GM19468 (cell line): ENCODE measurements around the gene FUNDC1.
"Not testable (repeated sequence)": the region's sequence is repeated elsewhere in the genome, so short reads cannot be mapped to it uniquely, and the experiment has no call there.

Experiments
- ATAC-seq: cut with Tn5 transposase; IDR thresholded peaks from one replicate; pipeline ENCODE4 v1.9.1; 2021; ENCODE audit warnings: mild to moderate bottlenecking, moderate library complexity, moderate number of reproducible peaks; ENCODE audit not compliant: unreplicated experiment; ENCODE audit errors: extremely low read depth

Gene FUNDC1, protein sequence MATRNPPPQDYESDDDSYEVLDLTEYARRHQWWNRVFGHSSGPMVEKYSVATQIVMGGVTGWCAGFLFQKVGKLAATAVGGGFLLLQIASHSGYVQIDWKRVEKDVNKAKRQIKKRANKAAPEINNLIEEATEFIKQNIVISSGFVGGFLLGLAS

DNA sequence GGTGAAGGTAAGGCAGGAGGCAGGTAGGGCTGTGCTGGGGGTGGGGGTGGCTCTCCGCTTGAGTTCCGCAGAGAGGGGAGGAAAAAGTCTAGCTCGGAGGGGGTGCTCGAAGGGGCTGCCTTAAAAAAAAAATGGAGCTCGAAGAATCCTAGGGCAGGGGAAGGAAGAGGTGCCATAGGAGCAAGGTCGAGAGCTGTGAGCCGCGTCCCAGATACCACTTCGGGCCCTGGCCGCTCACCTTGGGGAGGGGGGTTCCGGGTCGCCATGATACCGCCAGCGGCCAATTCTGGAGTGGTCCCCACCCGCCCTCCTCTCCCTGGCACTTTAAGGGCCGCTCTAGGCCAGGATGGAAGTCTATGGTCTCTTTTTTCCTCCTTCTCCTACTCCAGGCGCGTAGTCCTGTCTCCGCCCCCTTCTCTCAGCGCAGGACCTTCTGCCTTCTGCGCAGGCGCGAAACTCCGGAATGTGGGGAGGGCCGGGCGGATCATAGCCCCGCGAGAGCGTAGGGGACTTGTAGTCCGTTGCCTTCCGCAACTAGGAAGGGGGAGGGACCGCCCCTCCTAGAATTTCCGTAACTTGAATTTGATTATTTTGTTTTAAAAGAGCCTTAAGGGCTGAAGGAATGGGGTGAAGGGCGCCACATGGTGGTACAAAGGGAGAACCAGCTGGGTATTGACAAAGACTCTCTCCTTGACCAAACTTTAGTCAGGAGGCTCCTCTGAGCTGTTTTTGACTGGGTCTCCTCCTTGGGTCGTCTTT lies at the start of gene FUNDC1:
TSS of gene FUNDC1 (minus strand) at position 293 of the 759 bp plus-strand sequence. CDS start at position 266, 27 bp downstream.
- ATAC-seq, result peak; percentile 88

DNA sequence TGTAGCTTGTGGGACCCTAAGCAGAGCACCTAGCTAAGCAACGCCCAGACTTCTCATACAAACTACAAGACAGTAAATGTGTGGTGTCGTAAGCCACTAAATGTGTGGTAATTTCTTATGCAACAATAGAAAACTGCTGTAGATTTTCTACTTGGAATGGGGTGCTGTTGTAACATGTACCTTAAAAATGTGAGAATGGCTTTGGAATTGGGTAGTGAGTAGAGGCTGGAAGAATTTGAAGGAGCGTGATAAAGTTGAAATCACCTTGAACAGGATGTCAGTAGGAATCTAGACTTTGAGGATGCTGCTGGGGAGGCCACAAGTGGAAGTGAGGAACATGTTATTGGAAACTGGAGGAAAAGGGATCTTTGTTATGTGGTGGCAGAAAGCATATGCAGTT lies 43.2 kb upstream of the FUNDC1 start:
- ATAC-seq, result no peak

DNA sequence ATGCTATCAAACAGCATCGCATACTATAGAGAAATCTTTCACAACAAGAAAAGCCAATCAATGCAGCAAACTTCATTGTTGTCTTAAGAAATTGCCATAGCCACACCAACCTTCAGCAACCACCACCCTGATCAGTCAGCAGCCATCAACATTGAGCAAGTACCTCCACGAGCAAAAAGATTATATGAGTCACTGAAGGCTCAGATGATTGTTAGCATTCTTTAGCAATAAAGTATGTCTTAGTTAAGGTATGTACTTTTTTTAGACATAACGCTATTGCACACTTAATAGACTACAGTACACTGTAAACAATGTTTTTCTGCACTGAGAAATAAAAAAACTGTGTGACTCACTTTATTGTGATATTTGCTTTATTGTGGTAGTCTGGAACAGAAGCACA lies 37.8 kb upstream of the FUNDC1 start:
- no peak for ATAC-seq

DNA sequence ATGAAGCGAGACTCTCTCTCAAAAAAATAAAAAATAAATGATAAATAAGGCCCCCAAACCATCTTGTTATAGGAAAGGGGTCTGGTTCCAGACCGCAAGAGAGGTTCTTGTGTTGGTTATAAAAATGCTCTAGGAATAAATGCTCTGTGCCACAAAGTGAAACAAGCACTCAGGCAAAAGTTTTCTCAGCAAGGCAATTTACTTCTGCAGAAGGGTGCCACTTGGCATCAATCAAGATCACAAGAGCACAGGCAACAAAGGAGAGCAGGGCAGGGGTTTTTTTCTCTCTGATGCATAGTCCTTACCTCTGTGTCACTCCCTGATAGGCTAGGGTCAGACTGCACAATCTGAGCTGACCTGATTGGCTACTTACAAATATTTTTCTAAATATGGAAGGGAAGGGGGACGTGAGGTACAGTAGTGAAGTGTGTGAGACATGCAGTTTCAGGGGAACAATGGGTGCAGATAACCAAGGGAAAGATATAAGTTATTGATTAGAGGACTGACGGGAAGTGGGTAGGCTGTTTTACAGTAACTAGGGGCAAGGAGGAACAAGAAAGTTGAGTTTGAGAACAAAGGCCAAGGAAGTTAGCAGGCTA lies 29.8 kb upstream of the FUNDC1 start:
- no peak for ATAC-seq

DNA sequence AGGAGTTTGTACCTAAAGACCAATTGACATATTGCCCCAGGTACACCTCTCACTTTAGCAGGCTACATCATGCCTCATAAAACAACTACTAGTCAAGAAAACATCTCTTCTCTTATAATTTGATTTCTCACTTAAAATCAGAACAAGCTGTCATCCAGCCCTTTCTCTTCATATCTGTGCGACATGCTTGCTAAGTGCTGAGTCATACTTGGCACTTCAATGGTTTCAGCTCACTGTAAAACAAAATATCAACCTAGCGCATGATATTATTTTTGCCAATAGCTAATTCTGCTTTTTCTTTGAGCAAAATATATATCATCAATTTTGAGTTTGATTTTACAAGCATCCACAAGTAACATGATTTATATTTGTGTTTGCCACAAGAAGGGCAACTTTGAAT lies 27.9 kb upstream of the FUNDC1 start:
- no peak for ATAC-seq

DNA sequence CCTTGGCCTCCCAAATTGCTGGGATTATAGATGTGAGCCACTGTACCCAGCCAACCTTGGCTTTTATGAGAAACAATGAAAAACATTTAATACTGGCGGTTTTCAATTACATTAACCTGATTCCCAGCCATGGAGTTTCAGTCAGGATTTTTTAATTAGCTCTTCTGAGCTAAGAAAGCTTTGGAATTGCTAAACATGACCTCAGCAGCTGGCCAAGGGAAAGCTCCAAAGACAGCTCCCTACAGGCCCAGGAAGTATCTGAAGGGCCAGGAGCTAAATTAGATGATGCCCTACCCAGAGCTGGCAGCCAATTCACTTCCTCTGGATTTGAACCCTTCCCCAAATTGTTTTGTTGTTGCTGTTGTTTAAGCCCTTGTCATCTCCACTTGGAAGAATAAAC lies 26.5 kb upstream of the FUNDC1 start:
- ATAC-seq, result no peak

DNA sequence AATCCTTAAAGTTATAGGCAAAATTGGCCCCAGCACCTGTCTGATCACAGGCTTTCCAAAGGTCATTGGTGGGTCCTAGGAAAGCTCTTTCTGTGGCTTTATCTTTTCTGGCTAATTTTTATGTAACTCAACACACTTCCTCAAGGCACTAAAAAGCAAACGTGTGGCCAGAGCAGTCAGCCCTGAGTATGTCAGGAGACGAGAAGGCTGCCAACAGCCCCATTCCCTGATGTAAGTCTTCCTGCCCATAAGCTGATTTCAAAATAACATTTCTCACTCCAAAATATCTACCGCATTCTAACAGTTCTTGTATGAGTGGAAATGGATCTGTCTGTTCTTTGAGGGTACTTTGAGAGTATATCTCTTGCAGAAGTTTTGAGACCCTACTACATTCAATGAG lies 25.5 kb upstream of the FUNDC1 start:
- no peak for ATAC-seq

DNA sequence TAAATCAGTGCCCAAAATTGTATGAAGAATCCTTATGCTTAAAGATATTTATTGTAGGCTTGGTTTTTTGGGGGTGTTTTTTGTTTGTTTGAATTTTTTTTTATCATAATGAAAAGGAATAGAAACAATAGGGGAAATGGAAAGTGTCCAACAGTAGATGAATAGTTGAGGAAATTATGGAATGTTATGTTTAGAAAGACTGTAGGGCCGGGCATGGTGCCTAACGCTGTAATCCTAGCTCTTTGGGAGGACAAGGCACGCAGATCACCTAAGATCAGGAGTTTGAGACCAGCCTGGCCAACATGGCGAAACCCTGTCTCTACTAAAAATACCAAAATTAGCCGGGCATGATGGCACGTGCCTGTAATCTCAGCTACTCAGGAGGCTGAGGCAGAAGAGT lies 19.2 kb upstream of the FUNDC1 start:
- ATAC-seq, result not testable (repeated sequence)

DNA sequence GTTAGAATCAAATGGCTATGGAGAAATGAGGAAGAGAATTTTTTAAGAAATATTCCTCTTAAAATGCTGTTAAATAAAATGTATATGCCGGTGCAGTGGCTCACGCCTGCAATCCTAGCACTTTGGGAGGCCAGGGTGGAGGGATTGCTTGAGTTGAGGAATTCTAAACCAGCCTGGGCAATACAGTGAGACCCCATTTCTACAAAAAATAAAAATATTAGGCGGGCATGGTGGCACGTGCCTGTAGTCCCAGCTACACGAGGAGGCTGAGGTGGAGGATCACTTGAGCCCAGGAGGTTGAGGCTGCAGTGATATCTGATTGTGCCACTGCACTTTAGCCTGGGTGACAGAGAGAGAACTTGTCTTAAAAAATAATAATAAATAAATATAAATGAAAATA lies 7.9 kb upstream of the FUNDC1 start:
- no peak for ATAC-seq

DNA sequence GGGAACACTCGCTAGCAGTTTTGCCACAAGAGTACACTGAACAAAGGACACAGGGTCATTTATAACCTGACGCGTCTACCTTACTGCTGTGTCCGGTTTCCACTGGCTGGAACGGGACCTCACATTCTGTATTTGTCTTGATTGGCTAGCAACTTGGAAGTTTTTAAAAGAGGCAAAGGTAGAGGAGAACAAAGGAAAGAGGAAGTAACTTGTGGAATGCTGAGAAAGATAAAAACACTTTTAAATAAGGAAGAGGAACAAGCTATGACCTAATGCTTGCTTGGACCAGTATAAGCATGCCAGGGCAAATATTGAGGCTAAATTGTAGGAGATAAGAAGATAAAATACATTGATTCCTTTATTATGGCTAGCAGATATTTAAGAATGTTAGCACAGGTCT lies 2.8 kb upstream of the FUNDC1 start:
- ATAC-seq, result not testable (repeated sequence)

DNA sequence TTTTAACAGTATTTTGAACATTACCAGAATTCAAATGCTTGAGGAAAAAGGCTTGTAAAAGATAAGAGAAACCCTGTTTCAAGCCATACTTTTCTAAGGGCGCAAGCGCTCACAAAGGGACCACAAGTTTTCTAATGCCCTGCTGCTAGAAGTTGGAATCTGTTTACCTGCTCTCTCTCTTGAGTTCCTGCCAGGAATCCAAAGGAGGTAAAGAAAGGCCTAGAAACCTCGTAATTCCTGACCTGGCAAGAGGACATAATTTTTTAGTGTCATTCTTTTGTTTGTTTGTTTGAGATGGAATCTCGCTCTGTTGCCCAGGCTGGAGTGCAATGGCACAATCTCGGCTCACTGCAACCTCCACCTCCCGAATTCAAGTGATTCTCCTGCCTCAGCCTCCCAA lies 1.4 kb upstream of the FUNDC1 start:
- no peak for ATAC-seq

DNA sequence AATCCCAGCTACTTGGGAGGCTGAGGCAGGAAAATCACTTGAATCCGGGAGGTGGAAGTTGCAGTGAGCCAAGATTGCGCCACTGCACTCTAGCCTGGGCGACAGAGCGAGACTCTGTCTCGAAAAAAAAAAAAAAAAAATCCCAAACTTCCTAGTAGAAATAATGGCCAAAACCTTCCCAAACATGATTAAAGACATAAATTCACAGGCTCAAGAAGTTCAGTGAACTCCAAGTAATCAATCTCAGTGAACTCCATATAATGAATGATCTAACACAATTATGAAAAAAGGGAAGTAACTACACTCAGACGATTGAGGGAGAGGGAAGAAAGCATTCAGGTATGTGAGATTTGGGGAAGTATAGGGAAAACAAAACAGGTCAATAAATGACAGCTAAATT lies 6.5 kb downstream of the FUNDC1 start:
- ATAC-seq, result no peak

DNA sequence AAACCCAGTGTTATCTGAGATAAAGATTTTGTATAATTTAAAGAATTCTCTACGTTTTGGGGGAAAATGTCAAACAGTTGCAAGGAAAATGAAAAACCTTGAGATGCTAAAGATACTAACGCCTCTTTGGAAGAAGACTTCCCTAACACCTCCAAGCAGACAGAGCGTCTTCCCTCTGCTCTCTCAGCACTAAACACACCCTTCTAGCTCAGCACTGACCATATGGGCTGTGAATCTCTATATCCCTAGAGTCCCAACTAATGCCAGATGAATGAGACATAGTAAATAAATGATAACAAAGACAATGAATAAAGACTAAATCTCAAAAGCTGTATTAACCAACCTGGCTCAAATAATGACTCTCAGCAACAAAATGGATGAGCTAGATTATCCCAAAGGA lies 13.3 kb downstream of the FUNDC1 start:
- no peak for ATAC-seq

DNA sequence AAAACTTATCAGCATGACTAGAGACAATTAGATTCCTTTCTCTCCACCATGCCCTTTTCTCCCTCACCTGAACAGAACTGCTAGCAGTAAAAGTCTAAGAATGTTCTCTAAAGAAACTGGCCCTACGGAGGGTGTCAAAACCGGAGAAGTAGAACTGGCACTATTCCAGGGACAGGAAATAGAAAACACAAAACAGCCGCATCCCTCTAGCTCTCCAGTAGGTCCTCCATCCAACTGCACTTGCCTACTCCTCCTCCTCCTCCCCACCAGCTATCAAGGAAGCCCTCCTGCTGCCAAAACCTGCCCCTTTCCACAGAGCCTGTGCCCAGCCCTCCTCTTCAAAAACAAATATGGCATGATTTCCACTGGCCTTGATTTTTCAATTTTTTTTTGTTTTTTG lies 28.4 kb downstream of the FUNDC1 start:
- no peak for ATAC-seq

DNA sequence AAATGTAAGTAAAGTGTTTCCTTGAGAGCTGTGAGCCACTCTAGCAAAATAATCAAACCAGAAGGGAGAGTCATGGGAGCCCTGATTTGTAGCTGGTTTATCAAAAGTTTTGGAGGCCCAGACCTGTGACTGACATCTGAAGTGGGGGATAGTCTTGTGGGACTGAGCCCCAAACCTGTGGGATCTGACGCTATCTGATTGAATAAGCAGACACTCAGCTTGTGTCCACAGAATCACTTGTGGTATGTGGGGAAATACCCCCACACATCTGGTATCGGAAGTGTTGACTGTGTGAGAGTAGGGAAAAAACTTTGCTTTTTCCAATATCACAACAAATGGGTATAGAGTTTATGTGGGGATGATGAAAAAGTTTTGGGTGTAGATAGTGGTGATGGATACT lies 35.4 kb downstream of the FUNDC1 start:
- ATAC-seq, result no peak

DNA sequence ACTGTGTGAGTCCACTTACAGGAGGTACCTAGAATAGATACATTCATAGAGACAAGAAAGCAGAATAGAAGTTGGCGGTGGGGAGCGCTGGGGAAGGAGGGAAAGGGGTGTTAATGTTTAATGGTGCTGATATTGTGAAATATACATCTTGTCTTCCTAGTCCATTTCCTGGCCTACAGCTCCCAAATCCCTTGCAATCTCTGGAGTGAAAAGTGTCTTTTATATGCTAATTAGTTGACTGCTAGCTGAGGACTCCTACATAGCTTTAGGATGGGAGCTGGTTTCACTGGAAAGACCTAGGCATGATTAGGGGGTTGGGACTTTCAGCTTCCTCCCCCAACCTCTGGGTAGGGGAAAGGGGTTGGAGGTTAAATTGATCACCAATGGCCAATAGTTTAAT lies 36.0 kb downstream of the FUNDC1 start:
- no peak for ATAC-seq

DNA sequence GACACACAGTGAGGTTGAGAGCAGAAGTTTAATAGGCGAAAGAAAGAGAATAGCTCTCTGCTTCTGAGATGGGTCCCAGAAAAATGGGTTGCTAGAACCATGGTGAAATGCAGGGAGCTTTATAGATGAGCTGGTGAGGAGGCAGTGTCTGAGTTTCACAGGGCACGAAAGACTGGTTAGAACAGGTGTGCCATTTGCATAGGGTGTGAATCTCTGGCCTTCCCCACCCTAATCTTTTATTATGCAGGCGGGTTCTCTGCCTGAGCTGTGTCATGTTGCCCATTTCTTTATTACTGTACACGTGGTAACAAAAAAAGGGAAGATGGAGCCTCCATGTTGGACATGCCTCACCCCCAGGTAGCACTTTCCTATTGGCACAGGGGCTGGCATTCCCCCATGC lies 39.1 kb downstream of the FUNDC1 start:
- no peak for ATAC-seq

DNA sequence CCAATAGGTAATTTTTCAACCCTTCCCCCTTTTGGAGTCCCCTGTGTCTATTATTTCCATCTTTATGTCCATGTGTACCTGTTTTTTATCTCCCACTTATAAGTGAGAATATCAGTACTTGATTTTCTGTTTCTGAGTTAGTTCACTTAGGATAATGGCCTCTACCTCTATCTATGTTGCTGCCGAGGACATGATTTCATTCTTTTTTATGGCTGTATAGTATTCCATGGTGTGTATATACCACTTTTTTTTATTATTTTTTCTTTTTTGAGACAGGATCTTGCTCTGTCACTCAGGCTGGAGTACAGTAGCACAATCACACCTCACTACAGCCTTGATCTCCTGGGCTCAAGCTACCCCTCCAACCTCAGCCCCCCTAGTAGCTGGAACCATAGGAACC lies 47.6 kb downstream of the FUNDC1 start:
- ATAC-seq, result no peak

DNA sequence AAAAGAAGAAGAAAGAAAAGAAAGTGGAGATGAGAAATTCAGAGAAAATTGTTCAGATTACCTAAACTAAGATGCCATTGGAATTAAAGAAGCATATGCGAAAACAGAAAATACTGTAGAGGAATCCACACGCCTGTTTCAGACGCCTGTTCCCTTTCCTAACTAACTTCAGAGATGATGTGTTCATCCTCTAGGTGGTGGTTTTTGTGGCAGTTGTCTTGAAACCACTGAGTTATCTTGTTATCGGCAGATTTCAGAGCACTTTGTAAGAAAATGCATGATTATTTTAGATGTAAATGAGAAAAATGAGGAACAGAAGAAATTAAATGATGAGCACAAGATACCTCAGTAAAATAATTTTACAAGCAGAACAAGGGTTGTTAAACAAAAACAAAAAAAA lies 48.3 kb downstream of the FUNDC1 start:
- no peak for ATAC-seq

DNA sequence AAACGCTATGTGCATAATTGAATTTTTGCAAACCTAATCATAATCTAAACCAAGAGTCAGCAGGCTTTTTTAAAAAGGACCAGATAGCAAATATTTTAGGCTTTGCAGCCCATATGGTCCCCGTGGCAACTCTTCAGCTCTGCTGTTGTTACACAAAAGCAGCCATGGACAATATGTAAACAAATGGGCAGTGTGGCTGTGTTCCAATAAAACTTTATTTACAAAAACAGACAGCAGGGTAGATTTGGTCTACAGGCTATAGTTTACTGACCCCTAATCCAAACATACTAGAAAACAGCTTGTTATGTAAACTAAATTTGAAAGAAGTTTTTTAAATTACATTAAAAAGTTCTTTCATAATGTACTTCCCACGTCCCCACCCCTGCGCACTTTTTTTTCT lies 53.1 kb downstream of the FUNDC1 start:
- no peak for ATAC-seq

DNA sequence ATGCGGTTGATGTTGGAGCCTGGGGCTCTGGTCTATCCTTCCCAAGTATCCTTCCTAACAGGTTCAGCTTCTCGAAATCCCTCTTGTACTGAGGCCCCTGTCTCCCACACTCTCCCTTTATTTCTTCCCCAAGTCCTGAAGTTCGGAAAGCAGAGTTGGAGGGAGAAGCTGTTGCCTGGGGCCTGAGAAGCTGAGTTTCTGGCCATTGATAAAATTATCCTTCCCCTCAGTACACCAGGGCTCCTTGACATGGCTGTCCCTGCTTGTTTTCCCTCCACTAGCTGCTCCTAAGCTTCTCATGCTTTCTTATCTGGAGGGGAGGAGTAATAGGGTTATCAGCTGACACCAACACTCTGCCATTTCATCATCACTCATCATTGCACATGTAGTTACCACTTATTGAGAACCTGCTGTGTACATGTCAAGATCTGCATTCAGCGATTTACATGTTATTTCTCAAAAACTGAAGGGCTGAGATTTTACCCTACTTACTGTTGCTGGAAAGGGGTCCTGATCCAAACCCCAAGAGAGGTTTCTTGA lies 58.0 kb downstream of the FUNDC1 start:
- ATAC-seq, result no peak
